ENCODE results near the gene APC2.
"Not testable (repeated sequence)": the region's sequence is repeated elsewhere in the genome, so short reads cannot be mapped to it uniquely, and the experiment has no call there.

APC2 gene

DNA sequence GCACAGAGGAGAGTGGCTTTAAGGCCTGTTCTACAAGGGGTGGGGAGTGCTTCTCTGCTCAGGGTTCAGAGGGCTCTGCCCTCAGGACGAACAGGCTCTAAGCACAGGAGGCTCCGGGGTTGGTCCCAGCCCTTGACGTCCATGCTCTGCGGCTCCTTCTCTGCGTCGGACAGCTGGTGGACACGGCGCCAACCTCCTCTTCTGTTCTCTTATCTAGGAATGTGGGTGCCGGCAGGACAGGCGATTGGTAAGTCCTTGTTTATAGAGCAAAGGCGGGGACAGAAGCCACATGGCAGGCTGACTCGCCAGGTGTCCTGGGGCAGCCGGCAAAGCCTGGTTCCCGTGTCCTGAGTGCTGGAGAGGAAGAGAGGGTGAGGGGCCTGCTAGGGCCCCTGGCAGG is 20.2 kb upstream of the APC2 start:
- DNase-seq = no peak

DNA sequence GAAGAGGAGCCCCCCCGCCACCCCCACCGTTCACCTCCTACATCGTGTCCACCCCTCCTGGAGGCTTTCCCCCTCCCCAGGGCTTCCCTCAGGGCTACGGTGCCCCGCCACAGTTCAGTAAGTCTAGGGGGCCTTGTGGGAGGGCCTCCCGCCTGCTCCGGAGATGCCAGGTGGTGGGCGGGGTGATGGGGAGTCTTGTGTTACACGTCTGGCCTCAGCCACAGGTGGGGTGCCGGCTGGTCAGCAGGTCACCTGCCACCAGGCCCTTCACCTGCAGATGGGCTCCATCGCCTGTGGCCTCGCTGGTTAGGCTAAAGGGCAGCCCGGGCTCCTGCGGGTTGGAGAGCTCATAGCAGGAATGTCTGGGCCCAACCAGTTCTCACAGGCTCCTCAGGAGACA is 19.7 kb upstream of the APC2 start:
- no peak for DNase-seq

DNA sequence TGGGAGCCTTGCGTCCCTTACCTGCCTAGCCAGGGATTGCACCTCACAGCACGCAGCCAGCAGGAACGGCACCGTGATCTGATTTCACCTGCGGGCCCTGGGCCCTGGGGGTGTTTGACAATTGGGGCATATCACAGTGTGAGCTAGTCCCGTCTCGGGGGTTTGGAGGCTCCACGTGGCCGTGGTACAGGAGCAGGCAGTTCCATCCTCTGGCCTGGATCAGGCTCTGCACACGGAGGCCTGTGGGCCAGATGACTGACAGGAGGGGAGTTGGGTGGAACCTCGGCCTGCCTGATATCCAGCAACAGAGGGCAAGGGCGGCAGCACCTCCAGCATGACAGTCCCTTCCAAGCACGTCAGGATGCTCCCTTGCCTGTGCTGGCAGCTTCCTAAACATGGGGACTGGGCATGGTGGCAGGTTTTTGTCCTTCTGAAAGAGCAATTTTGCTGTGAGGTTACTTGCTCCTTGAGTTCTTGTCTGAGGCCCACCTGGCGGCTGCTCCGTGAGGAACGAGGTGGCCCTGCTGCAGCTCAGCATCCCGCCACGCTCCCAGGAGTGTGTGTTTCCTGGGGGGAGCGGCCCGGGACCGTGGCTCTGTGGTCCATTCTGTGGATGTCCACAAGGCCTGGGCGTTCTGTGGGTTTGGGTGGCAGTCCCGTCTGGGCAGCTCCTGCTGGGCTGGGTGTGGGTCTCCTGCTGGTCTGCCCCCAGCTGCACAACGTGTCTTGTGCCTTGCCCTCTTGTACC is 18.0 kb upstream of the APC2 start:
- no peak for DNase-seq

DNA sequence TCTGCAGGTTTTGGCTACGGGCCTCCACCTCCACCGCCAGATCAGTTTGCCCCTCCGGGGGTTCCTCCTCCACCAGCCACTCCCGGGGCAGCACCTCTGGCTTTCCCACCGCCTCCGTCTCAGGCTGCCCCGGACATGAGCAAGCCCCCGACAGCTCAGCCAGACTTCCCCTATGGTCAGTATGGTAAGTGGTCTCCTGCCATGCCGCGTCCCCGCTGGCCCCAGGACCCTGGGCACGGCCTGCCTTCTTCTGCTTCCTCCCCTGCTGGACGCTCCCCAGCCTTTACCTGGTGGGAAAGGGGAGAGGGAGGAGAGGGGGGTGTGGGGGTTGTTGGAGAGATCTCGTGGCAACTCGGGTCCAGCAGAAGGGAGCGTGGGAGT is 17.4 kb upstream of the APC2 start:
- DNase-seq = no peak

DNA sequence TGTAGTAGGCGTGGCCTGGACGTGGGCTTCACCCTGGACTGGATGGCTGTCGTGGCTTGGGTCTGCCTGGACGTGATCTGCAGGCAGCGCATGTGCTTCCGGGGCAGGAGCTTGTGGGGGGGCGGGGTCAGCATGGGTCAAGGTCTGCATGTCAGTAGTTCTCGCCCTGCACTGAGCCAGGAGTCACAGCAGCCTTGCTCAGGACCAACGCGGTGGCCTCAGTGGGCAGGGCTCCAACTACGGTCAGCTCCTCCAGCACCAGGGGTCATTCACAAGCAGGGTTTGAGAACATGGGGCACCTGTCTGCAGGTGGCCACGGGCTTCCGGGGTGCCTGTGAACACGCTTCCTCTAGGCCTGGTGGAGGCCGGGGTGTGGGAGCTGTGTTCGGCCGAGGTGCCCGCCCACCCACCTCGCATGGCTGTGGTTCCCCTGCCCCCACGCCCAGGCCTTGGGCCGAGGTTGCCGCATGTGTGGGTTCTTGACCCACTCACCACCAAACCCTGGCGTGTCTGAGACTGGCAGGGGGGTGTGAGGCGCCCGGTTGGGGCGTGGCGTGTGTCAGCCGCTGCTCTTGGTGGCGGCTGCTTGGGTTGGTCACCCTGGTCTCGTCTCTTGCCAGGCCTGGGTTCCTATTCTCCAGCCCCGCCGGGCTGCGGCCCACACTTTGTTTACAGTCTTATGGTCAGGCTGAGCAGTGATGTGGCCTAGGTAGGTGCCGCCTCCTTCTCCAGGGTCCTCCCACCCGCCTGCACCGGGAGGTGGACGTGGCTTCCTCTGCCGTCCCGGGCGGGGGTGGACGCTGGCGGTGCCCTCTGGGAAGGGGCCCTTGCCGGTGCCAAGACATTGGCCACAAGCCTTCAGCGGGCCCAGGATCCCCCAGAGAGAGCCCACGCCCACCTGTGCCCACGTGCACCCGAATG is 16.5 kb upstream of the APC2 start:
- no peak for DNase-seq

DNA sequence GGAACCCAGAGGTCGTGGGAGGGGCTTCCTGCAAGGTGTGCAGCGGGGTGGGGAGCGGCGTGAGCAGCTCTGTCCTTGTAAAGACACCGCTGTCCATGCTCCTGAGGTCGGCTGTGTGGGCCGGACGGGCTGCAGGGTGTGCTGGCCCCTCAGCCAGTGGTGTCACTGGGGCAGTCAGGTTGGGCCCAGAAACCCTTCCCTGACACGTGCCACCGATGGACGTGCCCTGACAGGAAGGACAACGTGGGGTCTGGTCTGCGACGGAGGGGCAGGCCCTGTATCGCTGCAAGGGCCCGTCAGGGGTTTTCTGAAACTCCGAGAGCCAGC is 15.9 kb upstream of the APC2 start:
- no peak for DNase-seq

DNA sequence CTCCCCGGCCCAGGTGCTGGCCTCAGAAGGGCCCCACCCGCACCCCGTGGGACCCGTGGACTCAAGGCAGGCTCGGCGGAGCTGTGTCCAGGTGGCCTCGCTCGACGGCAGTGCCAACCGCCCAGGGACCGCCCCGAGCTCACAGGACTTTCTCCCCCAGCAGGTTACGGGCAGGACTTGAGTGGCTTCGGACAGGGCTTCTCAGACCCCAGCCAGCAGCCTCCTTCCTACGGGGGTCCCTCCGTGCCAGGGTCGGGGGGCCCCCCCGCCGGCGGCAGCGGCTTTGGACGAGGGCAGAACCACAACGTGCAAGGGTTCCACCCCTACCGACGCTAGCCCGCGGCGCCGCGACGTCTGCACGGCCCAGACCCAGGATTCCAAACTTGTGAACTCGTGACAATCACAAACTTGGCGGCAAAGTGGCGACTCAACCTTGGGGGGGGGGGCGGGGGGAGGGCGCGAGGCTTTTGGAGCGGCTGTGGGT is 15.3 kb upstream of the APC2 start:
- DNase-seq = no peak

DNA sequence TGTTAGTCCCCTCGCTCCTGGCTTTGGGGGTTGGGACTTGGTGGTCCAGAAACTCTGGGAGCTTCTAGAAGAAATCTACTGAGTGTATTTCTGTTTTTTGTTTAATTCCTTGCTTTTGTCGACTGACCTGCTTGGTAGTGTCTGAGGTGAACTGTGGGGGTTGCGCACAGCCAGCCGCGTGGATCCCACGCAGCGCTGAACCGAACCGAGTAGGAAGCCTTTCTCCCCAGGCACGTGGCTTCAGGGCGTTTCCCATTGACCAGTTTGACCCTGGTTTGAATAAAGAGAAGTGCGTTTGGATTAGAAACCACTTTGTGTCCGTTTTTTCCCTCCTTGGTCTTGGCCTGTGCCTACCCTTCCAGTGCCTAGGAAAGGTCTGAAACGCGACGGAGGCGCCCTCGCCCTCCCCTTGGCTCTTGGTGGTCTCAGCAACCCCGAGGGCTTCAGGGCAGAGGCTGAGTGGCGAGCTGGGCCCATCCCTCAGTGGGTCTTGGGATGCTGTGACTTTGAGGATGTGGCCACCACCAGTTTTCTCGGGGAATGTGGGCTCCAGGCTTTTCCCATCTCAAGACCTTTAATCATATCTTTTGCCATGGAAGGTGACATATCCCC is 14.4 kb upstream of the APC2 start:
- DNase-seq = no peak

DNA sequence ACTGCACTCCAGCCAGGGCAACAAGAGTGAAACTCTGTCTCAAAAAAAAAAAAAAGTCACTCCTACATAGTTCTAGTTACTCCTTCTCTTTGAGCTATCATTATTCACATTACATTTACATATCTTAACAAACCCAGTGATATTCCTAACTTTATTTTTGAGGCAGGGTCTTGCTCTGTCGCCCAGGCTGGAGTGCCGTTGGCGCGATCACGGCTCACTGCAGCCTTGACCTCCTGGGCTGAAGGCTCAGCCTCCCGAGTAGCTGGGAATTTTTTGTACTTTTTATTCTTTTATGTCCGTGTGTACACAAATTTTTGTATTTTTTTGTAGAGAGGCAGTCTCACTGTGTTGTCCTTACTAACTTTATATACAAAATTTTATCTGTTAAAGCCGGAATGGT is 12.3 kb upstream of the APC2 start:
- no peak for DNase-seq

DNA sequence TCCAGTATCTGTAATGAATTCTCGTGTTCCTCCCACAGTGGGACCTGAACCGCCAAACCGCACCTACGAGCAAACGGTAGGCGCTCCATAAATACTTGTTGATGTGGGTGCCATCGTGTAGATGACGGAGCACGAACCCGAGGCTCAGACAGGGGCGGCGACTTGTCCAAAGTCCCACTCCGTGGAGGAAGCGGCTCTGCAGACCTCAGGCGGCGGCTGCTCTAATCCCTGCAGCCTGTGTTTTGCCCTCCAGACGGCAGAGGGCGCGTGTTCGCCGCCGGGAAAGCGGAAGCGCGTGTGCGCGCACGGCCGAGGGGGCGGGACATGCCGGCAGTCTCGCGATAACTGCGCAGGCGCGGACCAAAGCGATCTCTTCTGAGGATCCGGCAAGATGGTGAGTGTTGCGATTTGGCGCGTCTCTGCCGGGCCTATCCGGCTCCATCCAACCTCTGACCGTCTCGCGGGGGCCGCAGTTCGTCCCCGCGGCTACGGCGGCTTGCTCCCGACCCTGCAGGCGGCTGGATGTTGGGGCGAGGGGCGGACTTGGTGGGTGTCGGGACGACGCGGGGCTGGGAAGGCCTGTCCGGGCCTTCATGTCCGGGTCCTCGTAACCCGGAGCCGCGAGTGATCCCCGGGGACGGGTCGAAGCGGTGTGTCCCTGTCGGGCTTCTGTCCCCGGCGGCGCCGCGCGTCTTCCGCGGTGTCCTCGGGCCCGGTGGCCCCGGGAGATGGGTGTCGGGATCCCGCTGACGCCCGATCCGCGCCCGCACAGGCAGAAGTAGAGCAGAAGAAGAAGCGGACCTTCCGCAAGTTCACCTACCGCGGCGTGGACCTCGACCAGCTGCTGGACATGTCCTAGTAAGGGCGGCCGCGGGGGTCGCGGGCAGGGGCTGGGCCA is 11.6 kb upstream of the APC2 start, which contains the start of gene RPS15:
Gene RPS15, plus strand, starts transcription at position 362 of the 898 bp plus-strand sequence. Its CDS starts 30 bp downstream, at position 392.
- DNase-seq = peak; percentile 89

DNA sequence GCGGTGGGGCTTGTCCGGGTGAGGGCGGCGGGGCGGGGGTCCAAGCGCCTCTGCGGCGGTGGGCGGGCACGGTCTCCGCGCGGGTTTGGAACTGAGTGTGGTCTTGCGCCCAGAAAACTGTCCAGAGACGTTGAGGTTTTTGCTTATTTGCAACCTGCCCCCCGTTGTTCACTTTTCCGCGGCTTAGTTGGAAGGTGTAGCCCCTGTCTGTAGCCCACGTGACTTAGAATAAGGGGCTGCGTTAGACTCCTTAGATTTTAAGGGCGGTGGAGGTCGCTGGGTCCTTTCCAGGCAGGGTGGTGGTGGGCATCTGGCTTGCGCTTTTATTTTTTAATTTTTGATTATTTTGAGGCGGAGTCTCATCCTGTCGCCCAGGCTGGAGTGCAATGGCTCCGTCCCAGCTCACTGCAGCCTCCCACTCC is 11.0 kb upstream of the APC2 start:
- no peak for DNase-seq

DNA sequence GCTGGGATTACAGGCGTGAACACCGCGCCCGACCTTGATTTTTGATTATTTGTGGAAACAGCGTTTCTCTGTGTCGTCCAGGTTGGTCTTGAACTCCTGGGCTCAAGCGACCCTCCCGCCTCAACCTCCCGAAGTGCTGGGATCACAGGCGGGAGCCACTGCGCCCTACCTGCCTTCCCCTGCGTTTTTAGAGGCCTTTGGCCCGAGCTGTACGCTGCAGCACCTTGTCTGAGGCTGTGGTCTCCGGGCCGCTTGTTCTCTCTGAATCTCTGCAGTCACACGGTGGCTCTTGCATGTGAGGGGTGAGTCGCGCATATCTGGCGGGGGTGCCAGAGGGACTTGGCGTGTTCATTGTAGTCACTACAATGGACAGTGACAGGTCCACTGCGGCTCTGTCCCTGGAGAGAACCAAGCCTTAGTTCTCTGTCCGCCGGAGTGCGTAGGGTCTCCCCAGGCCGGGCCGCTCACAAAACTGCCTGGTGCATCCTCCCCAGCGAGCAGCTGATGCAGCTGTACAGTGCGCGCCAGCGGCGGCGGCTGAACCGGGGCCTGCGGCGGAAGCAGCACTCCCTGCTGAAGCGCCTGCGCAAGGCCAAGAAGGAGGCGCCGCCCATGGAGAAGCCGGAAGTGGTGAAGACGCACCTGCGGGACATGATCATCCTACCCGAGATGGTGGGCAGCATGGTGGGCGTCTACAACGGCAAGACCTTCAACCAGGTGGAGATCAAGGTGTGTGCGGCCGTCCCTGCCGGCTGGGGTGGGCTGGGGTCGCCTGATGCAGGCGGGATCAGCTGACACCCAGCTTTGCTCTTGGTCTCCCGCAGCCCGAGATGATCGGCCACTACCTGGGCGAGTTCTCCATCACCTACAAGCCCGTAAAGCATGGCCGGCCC is 10.2 kb upstream of the APC2 start:
- not testable (repeated sequence) for DNase-seq

DNA sequence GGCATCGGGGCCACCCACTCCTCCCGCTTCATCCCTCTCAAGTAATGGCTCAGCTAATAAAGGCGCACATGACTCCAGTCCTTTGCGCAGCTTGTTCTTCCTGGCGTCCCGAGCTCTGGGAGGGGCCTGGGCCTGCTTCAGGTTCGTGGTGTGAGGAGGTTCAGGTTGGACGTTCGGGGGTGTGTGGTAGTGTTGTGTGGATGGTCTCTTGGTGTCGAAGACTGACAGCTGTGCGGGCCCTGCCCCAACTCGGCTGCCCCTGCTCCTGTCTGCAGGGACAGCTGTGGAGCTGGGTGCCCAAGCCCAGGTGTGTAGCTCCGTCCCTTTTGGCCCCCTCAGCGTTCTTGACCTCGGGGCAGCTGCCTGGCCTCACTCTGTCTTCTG is 9.5 kb upstream of the APC2 start:
- DNase-seq = no peak

DNA sequence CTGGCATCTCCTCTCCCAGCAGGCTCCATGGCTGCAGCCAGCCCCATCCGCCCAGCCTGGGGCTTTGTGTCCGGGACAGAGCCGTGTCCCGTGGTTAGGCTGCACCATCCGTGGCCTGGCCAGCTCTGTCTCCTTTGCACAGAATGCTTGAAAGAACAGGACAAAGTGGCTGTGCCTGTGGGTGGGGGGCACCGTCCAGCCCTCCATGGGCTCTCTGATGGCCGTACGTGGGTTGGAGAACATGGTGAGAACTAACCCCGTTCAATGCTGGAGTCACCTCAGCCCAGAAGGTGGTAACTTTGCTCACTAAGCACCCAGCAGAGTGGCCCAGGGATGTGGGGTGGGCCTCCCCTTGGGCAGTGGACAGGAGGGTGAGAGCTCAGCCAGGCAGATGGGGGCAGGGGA is 8.9 kb upstream of the APC2 start:
- DNase-seq = no peak

DNA sequence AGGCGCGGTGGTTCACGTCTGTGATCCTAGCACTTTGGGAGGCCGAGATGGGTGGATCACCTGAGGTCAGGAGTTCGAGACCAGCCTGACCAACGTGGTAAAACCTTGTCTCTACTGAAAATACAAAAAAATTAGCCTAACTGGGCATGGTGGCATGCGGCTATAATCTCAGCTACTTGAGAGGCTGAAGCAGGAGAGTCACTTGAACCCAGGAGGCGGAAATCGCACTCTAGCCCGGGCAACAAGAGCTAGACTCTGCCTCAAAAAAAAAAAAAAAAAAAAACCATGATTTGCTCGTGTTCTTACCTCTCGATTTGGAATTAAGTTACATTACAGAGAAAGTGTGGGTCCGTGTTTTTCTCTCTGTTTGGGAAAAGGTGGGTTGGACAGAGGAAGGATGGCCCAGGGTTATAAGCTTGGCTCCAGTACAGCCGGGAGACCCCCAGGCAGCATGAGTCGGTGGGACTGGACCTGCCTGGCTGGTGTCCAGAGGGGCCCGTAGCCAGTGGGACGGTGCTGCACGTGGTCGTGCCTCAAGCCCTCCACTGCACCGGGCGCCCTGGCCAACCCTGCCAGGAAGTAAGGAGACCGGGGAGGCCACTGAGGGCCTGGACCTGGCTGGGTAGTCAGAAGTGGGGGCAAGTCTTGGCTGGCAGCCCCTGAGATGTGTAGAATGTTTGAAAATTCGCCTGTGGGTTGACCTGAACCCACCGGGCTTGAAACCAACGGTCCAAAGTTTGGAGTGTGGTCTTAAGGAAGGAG is 8.1 kb upstream of the APC2 start:
- DNase-seq = no peak

DNA sequence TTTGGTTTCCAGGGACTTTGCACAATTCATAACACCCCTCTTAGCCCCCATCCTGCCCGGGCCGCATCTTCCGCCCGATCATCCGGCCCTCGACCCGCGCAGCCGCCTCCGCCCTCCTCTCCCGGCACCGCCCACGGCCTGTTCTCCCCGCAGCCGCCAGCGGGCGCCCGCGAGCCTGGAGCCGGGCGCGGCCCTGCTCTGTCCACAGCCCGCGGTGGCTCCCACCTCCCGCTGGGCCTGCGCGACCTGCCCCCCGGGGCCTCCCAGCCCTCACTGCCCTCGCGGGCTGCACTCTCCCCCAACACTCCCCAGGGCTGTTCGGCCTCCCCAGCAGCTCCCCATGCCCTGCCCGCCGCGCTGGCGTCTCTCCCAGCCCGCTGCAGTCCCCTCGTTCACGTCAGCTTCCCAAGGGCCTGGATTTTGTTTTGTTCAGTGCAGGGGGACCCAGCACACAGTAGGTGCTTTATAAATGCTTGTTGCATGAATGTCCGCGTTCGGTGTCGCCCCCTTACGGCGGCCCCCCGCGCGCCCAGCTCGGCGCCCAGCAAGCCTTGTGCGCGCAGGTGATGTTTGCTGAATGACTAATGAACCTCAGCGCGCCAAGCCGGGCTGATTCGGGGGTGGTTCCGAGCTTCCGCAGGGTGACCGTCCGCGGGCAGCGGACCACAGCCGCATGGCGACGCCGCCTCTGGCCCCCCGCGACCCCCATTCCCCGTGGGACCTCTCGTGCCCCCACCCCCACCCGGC is 4.6 kb upstream of the APC2 start:
- DNase-seq = peak; percentile 45 to 66

DNA sequence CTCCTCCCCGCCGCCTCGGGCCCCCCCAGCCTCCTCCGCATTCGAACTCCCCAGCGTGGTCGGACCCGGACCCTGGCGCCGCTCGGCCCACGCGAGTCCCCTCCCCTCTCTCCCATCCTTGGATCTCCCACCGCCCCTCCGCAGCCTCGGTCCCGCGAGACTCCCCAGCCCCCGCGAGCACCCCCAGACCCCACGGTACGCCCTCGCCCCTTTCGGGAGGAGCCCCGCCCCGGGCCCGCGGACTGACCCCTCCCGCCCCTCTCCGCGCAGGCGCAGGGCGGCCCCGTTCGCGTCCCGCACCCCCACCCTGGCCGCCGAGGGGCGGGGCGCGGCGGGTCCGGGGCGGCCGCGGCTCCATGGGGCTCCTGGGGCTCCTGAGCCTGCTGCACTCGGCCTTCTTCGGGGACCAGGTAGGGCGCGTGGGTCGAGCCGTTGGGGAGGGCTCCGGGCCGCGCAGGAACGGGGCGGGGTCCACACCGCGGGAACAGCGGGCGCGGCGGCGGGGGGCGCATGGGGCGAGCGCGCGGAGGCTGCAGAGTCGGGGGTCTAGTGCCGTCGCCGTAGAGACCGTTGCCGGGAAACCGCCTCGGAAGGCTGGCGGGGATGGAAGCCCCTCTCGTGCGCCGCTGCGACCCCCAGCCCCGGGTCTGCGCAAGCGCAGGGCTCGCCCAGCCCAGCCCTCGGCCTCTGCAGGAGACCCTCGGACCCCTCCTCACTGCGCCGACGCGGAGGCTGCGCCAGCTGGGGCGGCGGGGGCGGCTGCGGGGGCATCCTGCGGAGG is 3.8 kb upstream of the APC2 start:
- no peak for DNase-seq

DNA sequence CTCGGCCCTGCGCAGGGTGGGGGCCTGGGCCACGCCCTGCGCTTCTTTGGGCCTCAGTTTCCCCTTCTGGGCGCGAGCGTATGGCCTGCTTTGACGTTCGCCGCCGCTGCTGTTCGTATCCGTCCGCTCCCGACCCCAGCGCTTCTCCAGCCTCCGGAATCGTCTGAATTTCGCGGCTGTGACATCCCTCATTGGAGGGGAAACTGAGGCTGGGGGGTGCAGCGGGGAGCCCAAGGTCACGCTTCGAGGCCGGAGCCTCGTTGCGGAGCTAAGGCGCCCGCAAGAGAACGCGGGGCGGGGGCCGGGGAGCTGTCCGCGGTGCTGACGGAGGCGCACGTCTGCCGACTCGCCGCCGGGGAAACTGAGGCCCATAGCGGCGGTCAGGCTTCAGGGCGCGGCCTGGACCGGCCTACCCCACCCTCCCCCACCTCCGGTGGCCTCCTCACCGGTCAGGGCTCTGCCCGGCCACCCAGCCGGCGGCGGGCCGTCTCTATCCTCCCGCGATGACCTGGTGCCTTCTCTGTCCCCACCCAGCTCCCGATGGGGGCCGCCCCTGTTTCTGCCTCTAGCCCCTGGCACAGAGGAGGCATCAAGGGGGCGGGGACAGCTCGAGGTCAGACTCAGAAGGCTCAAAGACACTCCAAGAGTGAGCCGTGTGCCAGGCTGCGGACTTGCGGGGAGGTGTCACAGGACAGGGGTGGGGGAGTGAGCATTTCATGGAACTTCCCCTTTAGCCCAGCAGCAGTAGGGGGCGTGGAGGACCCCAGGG is 3.0 kb upstream of the APC2 start:
- no peak for DNase-seq
